ENCODE results near the gene WNT1. TPM values are rescaled to one million over a fixed set of nuclear protein-coding genes. Genes with fewer than 3 reads are reported as not detected.

The WNT1 gene
- total and polyA plus RNA-seq, 4 donors: 2.0 to 2.9 TPM; not detected in 2

Small RNAs within 50 kb of the gene (small RNA-seq; reads per million reads assigned to genes)
- not detected for gene RNU6-940P (ENCODE audit: low replicate concordance)

Other genes with a start within 250 kb of the WNT1 start
- 10 to 100 TPM; 39.9 to 51.9 TPM for gene ADCY6, start 189.2 kb upstream of the WNT1 start, total RNA-seq
- gene ADCY6, start 189.2 kb upstream of the WNT1 start, polyA plus RNA-seq (ENCODE audit: insufficient read length in 2 of 2): 10 to 100 TPM; 58.4 to 90.2 TPM
- gene CACNB3, start 159.8 kb upstream of the WNT1 start, total RNA-seq: 10 to 100 TPM; 24.0 to 37.0 TPM
- gene CACNB3, start 159.8 kb upstream of the WNT1 start, polyA plus RNA-seq (ENCODE audit: insufficient read length in 2 of 2): 10 to 100 TPM; 73.8 to 89.6 TPM
- 10 to 100 TPM; 44.0 to 85.4 TPM for gene DDX23, start 126.2 kb upstream of the WNT1 start, total RNA-seq
- 10 to 100 TPM; 76.1 to 87.0 TPM for gene DDX23, start 126.2 kb upstream of the WNT1 start, polyA plus RNA-seq (ENCODE audit: insufficient read length in 2 of 2)
- 10 to 100 TPM in 1 of 2 donors, 1 to 10 TPM in 1; 8.5 to 15.1 TPM for gene RND1, start 112.5 kb upstream of the WNT1 start, total RNA-seq
- gene RND1, start 112.5 kb upstream of the WNT1 start, polyA plus RNA-seq (ENCODE audit: insufficient read length in 2 of 2): 10 to 100 TPM; 41.7 to 45.8 TPM
- 10 to 100 TPM; 12.7 to 13.9 TPM for gene FKBP11, start 52.8 kb upstream of the WNT1 start, total RNA-seq
- 10 to 100 TPM; 12.4 to 22.5 TPM for gene FKBP11, start 52.8 kb upstream of the WNT1 start, polyA plus RNA-seq (ENCODE audit: insufficient read length in 2 of 2)
- gene ARF3, start 20.8 kb upstream of the WNT1 start, total RNA-seq: 10 to 100 TPM; 67.9 to 74.6 TPM
- 100 to 1,000 TPM; 285 to 319 TPM for gene ARF3, start 20.8 kb upstream of the WNT1 start, polyA plus RNA-seq (ENCODE audit: insufficient read length in 2 of 2)
- gene WNT10B, start 6.6 kb upstream of the WNT1 start, total RNA-seq: 1 to 10 TPM; 2.5 to 2.6 TPM
- 10 to 100 TPM; 11.6 to 12.7 TPM for gene WNT10B, start 6.6 kb upstream of the WNT1 start, polyA plus RNA-seq (ENCODE audit: insufficient read length in 2 of 2)
- gene DDN, start 21.1 kb downstream of the WNT1 start, total RNA-seq: under 1 TPM; 0.44 to 0.79 TPM
- 1 to 10 TPM; 1.2 to 1.5 TPM for gene DDN, start 21.1 kb downstream of the WNT1 start, polyA plus RNA-seq (ENCODE audit: insufficient read length in 2 of 2)
- 10 to 100 TPM; 43.2 to 74.7 TPM for gene PRKAG1, start 40.5 kb downstream of the WNT1 start, total RNA-seq
- gene PRKAG1, start 40.5 kb downstream of the WNT1 start, polyA plus RNA-seq (ENCODE audit: insufficient read length in 2 of 2): 10 to 100 TPM; 65.2 to 75.2 TPM
- gene KMT2D, start 82.5 kb downstream of the WNT1 start, total RNA-seq: 10 to 100 TPM; 27.2 to 39.6 TPM
- gene KMT2D, start 82.5 kb downstream of the WNT1 start, polyA plus RNA-seq (ENCODE audit: insufficient read length in 2 of 2): 10 to 100 TPM; 41.6 to 43.2 TPM
- gene RHEBL1, start 91.7 kb downstream of the WNT1 start, total RNA-seq: 1 to 10 TPM; 1.5 to 1.6 TPM
- 1 to 10 TPM; 2.0 to 4.1 TPM for gene RHEBL1, start 91.7 kb downstream of the WNT1 start, polyA plus RNA-seq (ENCODE audit: insufficient read length in 2 of 2)
- 1 to 10 TPM; 5.4 to 8.1 TPM for gene DHH, start 116.5 kb downstream of the WNT1 start, total RNA-seq
- gene DHH, start 116.5 kb downstream of the WNT1 start, polyA plus RNA-seq (ENCODE audit: insufficient read length in 2 of 2): 1 to 10 TPM; 1.3 to 4.8 TPM
- gene LMBR1L, start 132.5 kb downstream of the WNT1 start, total RNA-seq: 10 to 100 TPM; 38.0 to 48.5 TPM
- gene LMBR1L, start 132.5 kb downstream of the WNT1 start, polyA plus RNA-seq (ENCODE audit: insufficient read length in 2 of 2): 100 to 1,000 TPM in 1 of 2 donors, 10 to 100 TPM in 1; 81.0 to 127 TPM
- 1,000 to 10,000 TPM; 1,390 to 1,569 TPM for gene TUBA1B, start 153.1 kb downstream of the WNT1 start, total RNA-seq
- 1,000 to 10,000 TPM; 2,470 to 2,528 TPM for gene TUBA1B, start 153.1 kb downstream of the WNT1 start, polyA plus RNA-seq (ENCODE audit: insufficient read length in 2 of 2)
- 1,000 to 10,000 TPM; 2,198 to 2,635 TPM for gene TUBA1A, start 210.8 kb downstream of the WNT1 start, total RNA-seq
- 1,000 to 10,000 TPM; 4,527 to 4,721 TPM for gene TUBA1A, start 210.8 kb downstream of the WNT1 start, polyA plus RNA-seq (ENCODE audit: insufficient read length in 2 of 2)